NB4 (cell line): ENCODE measurements around the gene RPS6KL1.

Source experiments
- MYC ChIP-seq: IDR thresholded peaks from 2 replicates; pipeline ENCODE4 v1.6.1; 2011; ENCODE audit warnings: low read depth, low read length
- POLR2A ChIP-seq: IDR thresholded peaks from 2 replicates; pipeline ENCODE4 v1.6.1; 2011; ENCODE audit warnings: mild to moderate bottlenecking; ENCODE audit not compliant: insufficient read length; ENCODE audit errors: extremely low read depth
- TF ChIP-seq, protein P1 (sequence below): IDR thresholded peaks from one replicate; pipeline ENCODE4 v1.5.1; 2012; ENCODE audit warnings: low read depth, low read length
- TF ChIP-seq, protein P2 (sequence below): IDR thresholded peaks from 2 replicates; pipeline ENCODE4 v1.6.1; 2011; ENCODE audit warnings: low read depth, low read length

DNA sequence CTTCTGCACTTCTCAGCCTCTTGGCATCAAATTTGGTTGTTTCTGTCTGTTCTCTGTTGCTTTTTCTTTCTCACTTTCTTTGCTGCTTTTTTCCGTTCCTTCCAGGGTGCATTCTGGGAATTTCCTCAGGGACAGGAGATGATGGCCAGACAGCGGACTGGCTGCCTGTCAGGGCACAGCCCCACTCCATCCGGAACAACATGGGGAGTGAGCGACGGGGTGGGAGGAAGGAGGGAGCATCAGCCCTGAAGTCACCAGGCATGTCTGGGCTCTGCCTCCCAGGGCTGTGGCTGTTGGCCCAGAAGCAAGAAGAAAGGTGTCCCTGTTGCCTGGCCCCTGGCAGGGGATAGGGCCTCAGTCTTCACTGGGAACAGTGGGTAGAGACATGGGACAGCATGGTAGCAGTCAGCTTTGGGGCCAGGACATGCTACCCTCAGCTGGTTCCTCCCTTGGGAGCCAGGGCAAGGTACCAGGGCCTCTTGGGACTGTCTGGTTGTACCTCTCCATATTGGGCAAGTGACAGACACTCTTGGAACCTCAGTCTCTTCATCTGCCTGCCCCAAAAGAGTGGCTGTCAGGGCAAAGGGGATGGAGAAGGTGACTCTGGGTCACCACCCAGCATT lies 23.7 kb upstream of the RPS6KL1 start:
- TF ChIP-seq, protein P1, sequence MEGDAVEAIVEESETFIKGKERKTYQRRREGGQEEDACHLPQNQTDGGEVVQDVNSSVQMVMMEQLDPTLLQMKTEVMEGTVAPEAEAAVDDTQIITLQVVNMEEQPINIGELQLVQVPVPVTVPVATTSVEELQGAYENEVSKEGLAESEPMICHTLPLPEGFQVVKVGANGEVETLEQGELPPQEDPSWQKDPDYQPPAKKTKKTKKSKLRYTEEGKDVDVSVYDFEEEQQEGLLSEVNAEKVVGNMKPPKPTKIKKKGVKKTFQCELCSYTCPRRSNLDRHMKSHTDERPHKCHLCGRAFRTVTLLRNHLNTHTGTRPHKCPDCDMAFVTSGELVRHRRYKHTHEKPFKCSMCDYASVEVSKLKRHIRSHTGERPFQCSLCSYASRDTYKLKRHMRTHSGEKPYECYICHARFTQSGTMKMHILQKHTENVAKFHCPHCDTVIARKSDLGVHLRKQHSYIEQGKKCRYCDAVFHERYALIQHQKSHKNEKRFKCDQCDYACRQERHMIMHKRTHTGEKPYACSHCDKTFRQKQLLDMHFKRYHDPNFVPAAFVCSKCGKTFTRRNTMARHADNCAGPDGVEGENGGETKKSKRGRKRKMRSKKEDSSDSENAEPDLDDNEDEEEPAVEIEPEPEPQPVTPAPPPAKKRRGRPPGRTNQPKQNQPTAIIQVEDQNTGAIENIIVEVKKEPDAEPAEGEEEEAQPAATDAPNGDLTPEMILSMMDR: no peak
- TF ChIP-seq POLR2A: no peak
- TF ChIP-seq, protein P2, sequence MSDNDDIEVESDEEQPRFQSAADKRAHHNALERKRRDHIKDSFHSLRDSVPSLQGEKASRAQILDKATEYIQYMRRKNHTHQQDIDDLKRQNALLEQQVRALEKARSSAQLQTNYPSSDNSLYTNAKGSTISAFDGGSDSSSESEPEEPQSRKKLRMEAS: no peak
- no peak for TF ChIP-seq MYC
